Lower leg skin (tissue), 4 donors: Measurements from ENCODE around the gene ACP1. TPM values are rescaled to one million over a fixed set of nuclear protein-coding genes. Genes with fewer than 3 reads are reported as not detected.

Experiments
- DNase-seq, 2 donors: peaks; one replicate each; pipeline ENCODE4 v3.0.0-alpha.2; 2019; ENCODE audit warnings: low spot score in 2 of 2
- H3K4me3 ChIP-seq: fragments of 200-600 bp; sonication (generic); 2 replicates; pipeline ENCODE4 v1.5.1; 2017; ENCODE audit warnings: mild to moderate bottlenecking, low read depth; ENCODE audit not compliant: poor library complexity, severe bottlenecking
- POLR2A ChIP-seq, 2 donors: fragments of 450-650 bp; IDR thresholded peaks; one replicate each; pipeline ENCODE4 v1.6.1; 2016 to 2017; ENCODE audit warnings: antibody characterized with exemption in 2 of 2, mild to moderate bottlenecking in 1 of 2, moderate library complexity in 1 of 2
- WGBS, 2 donors: methylation state at CpG; one replicate each; pipeline ENCODE4 v1.1.5; 2018; 5-methylcytosine and 5-hydroxymethylcytosine counted together
- intact Hi-C: fragments of 100-400 bp; cut with DNase I; formaldehyde crosslinking; loops from one replicate; pipeline ENCODE4 v1.15.0; 2023; ENCODE audit warnings: low total_unique reads
- total RNA-seq, 4 donors: library from RNA; depleted of rRNA; stranded (reverse); fragments of >200 nt; gene quantifications; one replicate each; pipeline ENCODE4 v1.1.0, GENCODE V29; 2016
- TF ChIP-seq, protein P1 (sequence below), 3 donors: fragments of 450-650 bp; IDR thresholded peaks; one replicate each; pipeline ENCODE4 v1.5.1; 2016; ENCODE audit warnings: antibody characterized with exemption in 3 of 3, mild to moderate bottlenecking in 3 of 3, moderate library complexity in 2 of 3

Gene ACP1
- total RNA-seq, 4 donors from 2014 or later = 50.9 to 71.7 (median 54.6) TPM

DNA sequence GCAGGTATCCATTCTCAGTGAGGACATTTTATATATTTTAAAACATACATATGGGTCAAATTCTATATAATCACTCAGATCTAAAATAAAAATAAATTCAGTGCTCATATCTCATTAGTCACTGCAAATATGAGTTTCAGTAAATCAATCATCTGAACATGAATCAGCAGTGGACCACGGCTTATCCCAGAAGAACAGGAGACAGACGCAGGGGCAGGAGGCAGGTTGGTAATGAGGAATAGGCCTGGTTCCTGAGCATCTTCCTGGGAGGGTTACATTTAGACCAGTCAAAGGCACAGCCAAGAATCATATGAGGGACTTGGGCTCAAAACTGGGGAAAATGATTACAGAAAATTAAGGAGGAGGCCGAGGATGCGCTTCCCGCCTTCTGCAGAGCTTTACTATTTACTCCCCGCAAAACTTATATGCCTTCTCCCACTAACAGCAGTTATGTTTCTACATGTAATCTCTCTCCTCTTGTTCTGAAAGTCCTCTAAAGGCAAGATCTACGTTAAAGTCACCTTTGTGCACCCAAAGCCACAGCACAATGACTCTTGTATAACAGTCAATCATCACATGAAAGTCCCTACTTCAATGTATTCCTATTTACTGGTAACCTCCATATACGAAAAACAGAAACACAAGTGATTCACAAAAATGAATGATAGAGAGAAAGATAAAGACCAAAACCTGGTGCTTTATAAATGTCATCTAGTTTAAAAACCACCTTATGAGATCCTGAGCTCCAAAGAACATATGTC lies 36.0 kb upstream of the ACP1 start:
- no peak overlapping the region for H3K4me3 ChIP-seq
- intact Hi-C loops = no loop called here
- WGBS, 2 donors = 93 to 95% methylated on average over 8 of the region's 8 CpGs
- no peak for TF ChIP-seq POLR2A (IDR thresholded peaks at IDR 0.05)
- TF ChIP-seq, protein P1, sequence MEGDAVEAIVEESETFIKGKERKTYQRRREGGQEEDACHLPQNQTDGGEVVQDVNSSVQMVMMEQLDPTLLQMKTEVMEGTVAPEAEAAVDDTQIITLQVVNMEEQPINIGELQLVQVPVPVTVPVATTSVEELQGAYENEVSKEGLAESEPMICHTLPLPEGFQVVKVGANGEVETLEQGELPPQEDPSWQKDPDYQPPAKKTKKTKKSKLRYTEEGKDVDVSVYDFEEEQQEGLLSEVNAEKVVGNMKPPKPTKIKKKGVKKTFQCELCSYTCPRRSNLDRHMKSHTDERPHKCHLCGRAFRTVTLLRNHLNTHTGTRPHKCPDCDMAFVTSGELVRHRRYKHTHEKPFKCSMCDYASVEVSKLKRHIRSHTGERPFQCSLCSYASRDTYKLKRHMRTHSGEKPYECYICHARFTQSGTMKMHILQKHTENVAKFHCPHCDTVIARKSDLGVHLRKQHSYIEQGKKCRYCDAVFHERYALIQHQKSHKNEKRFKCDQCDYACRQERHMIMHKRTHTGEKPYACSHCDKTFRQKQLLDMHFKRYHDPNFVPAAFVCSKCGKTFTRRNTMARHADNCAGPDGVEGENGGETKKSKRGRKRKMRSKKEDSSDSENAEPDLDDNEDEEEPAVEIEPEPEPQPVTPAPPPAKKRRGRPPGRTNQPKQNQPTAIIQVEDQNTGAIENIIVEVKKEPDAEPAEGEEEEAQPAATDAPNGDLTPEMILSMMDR (IDR thresholded peaks at IDR 0.05) = no peak
- DNase-seq = no peak

GRCh38 chr2:231521-232185 lies 33.1 kb upstream of the ACP1 start:
- no peak overlapping the region for H3K4me3 ChIP-seq
- intact Hi-C loops = no loop called here
- 80 to 82% methylated on average over 9 of the region's 9 CpGs for WGBS, 2 donors
- TF ChIP-seq, protein P1 (IDR thresholded peaks at IDR 0.05) = no peak
- no peak for TF ChIP-seq POLR2A (IDR thresholded peaks at IDR 0.05)
- no peak for DNase-seq

GRCh38 chr2:233030-233429 lies 31.7 kb upstream of the ACP1 start:
- WGBS, 2 donors = 87 to 89% methylated on average over 7 of the region's 7 CpGs
- no peak for TF ChIP-seq POLR2A (IDR thresholded peaks at IDR 0.05)
- TF ChIP-seq, protein P1 (IDR thresholded peaks at IDR 0.05) = no peak
- DNase-seq = no peak
- H3K4me3 ChIP-seq = no peak overlapping the region
- intact Hi-C loops = no loop called here

- WGBS, 2 donors = 84 to 94% methylated on average over 4 of the region's 4 CpGs
- TF ChIP-seq, protein P1 (IDR thresholded peaks at IDR 0.05) = no peak
- TF ChIP-seq POLR2A (IDR thresholded peaks at IDR 0.05) = no peak
- H3K4me3 ChIP-seq = no peak overlapping the region
- intact Hi-C loops = no loop called here
- no peak for DNase-seq
These were observed 30.3 kb upstream of the ACP1 start for GRCh38 chr2:234421-234820.

- intact Hi-C loops = no loop called here
- no peak for TF ChIP-seq POLR2A (IDR thresholded peaks at IDR 0.05)
- TF ChIP-seq, protein P1 (IDR thresholded peaks at IDR 0.05) = no peak
These were observed 27.7 kb upstream of the ACP1 start for GRCh38 chr2:236993-237539.

More at GRCh38 chr2:236993-237539, 27.7 kb upstream of the ACP1 start:
- WGBS, 2 donors = 95 to 96% methylated on average over 6 of the region's 6 CpGs
- no peak overlapping the region for H3K4me3 ChIP-seq
- no peak for DNase-seq
